B cell (primary cell): ENCODE measurements around the gene SDK1. TPM values are rescaled to one million over a fixed set of nuclear protein-coding genes. Genes with fewer than 3 reads are reported as not detected.

Experiments used
- ATAC-seq: fragments of 200-7000 bp; cut with Tn5 transposase; one replicate; pipeline ENCODE4 v1.10.0; 2021; ENCODE audit warnings: low read depth, mild to moderate bottlenecking, moderate number of reproducible peaks, moderate library complexity
- CTCF ChIA-PET: fragments of 350-600 bp; sonication (Branson Sonifier 250); formaldehyde crosslinking; loops from one replicate; lab custom pipeline; 2021; ENCODE audit warnings: antibody characterized with exemption, inconsistent platforms; lab: Charles Lee
- POLR2A ChIA-PET: fragments of 350-600 bp; sonication (Branson Sonifier 250); formaldehyde crosslinking; loops from one replicate; lab custom pipeline; 2021; ENCODE audit warnings: antibody characterized with exemption; lab: Charles Lee
- DNase-seq: peaks from one replicate; pipeline ENCODE4 v3.0.0; 2013
- H2AFZ ChIP-seq: 2 replicates; pipeline ENCODE4 v1.6.1; 2012; ENCODE audit warnings: mild to moderate bottlenecking, low read depth, low read length; ENCODE audit not compliant: insufficient read depth, poor library complexity, severe bottlenecking
- H3K27ac ChIP-seq, 2 donors: 1 replicate in 1 of 2; 2 replicates in 1 of 2; pipeline ENCODE4 v1.5.1; 2012 to 2013; ENCODE audit warnings: low read length in 2 of 2, mild to moderate bottlenecking in 2 of 2, moderate library complexity in 1 of 2
- H3K27me3 ChIP-seq, 4 experiments: fragments of 200-600 bp in 1 of 4; sonication (generic) in 1 of 4; replicated peaks in 1 of 4; 1 replicate in 2 of 4; 2 replicates in 2 of 4; pipeline versions ENCODE4 v1.6.1 to v1.7.0; 2013 to 2016; ENCODE audit warnings: low read length in 3 of 4, mild to moderate bottlenecking in 2 of 4, mixed read lengths in 1 of 4, moderate library complexity in 1 of 4; ENCODE audit not compliant: insufficient read depth in 4 of 4, control insufficient read depth in 3 of 4; ENCODE audit errors: control extremely low read depth in 1 of 4
- H3K36me3 ChIP-seq, 2 experiments: replicated peaks in 1 of 2; 1 replicate in 1 of 2; 2 replicates in 1 of 2; pipeline versions ENCODE4 v1.6.1 to v1.7.1; 2013; ENCODE audit warnings: low read length in 1 of 2; ENCODE audit not compliant: insufficient read depth in 2 of 2, control insufficient read depth in 1 of 2; ENCODE audit errors: control extremely low read depth in 1 of 2, extremely low read depth in 1 of 2
- H3K4me1 ChIP-seq, 2 donors: fragments of 200-600 bp in 1 of 2; sonication (generic) in 1 of 2; 1 replicate in 1 of 2; 2 replicates in 1 of 2; pipeline versions ENCODE4 v1.5.1 to v1.6.1; 2013 to 2017; ENCODE audit warnings: low read length in 2 of 2; ENCODE audit not compliant: control insufficient read depth in 2 of 2, insufficient read depth in 2 of 2
- H3K4me2 ChIP-seq: replicated peaks from 2 replicates; pipeline ENCODE3; 2012; ENCODE audit warnings: mild to moderate bottlenecking, low read depth, low read length; ENCODE audit not compliant: poor library complexity, severe bottlenecking
- H3K4me3 ChIP-seq, 5 experiments: fragments of 200-600 bp in 1 of 5; sonication (generic) in 1 of 5; 1 replicate in 3 of 5; 2 replicates in 2 of 5; pipeline versions ENCODE4 v1.5.1 to v1.7.0; 2011 to 2016; ENCODE audit warnings: low read length in 4 of 5, mild to moderate bottlenecking in 4 of 5, low read depth in 2 of 5, control low read depth in 1 of 5, moderate library complexity in 1 of 5; ENCODE audit not compliant: insufficient read depth in 1 of 5; ENCODE audit errors: control extremely low read depth in 1 of 5, extremely low read depth in 1 of 5
- H3K79me2 ChIP-seq: fragments of 200-600 bp; sonication (generic); one replicate; pipeline ENCODE4 v1.6.0; 2016; ENCODE audit warnings: low read length; ENCODE audit not compliant: control insufficient read depth, insufficient read depth
- H3K9ac ChIP-seq: fragments of 200-600 bp; sonication (generic); 2 replicates; pipeline ENCODE4 v1.6.1; 2017; ENCODE audit warnings: mild to moderate bottlenecking, low read length, moderate library complexity
- H3K9me3 ChIP-seq, 3 donors: one replicate each; pipeline versions ENCODE4 v1.6.1 to v1.7.1; 2013; ENCODE audit warnings: low read length in 2 of 3; ENCODE audit not compliant: control insufficient read depth in 2 of 3, insufficient read depth in 1 of 3; ENCODE audit errors: control extremely low read depth in 1 of 3
- H4K20me1 ChIP-seq: 2 replicates; pipeline ENCODE4 v1.6.0; 2012; ENCODE audit warnings: mild to moderate bottlenecking, low read length; ENCODE audit not compliant: insufficient read depth, control insufficient read depth, poor library complexity, severe bottlenecking
- H3K27ac Mint-ChIP-seq: one replicate; pipeline ENCODE4 v1.8.0; 2021; ENCODE audit warnings: mixed read lengths
- H3K27me3 Mint-ChIP-seq: one replicate; pipeline ENCODE4 v1.8.0; 2021; ENCODE audit warnings: mixed read lengths
- H3K4me1 Mint-ChIP-seq: one replicate; pipeline ENCODE4 v1.8.0; 2021; ENCODE audit warnings: mixed read lengths
- H3K4me3 Mint-ChIP-seq: one replicate; pipeline ENCODE4 v1.8.0; 2021; ENCODE audit warnings: mixed read lengths
- H3K9me3 Mint-ChIP-seq: one replicate; pipeline ENCODE4 v1.8.0; 2022; ENCODE audit warnings: mixed read lengths; ENCODE audit not compliant: insufficient read depth
- EZH2 ChIP-seq: IDR thresholded peaks from 2 replicates; pipeline ENCODE4 v1.6.1; 2012; ENCODE audit warnings: borderline replicate concordance, low read depth, mild to moderate bottlenecking, moderate library complexity, low read length; ENCODE audit not compliant: insufficient read depth, poor library complexity, severe bottlenecking
- WGBS: methylation state at CpG from one replicate; pipeline ENCODE4 v1.1.5; 2013; ENCODE audit warnings: missing lambda C conversion rate; ENCODE audit not compliant: insufficient coverage; 5-methylcytosine and 5-hydroxymethylcytosine counted together
- intact Hi-C: fragments of 100-400 bp; cut with micrococcal nuclease; formaldehyde crosslinking; loops from one replicate; pipeline ENCODE4 v1.10.0; 2022
- polyA plus RNA-seq: library from polyadenylated mRNA; depleted of rRNA; stranded (reverse); fragments of >200 nt; gene quantifications from 2 replicates; pipeline ENCODE4 v1.2.3, GENCODE V29; 2012
- total RNA-seq, 2 donors: library from RNA; stranded (reverse); fragments of 120-200 nt in 1 of 2; gene quantifications; 1 replicate in 1 of 2; 2 replicates in 1 of 2; pipeline versions ENCODE4 v1.2.3 to v1.2.4, GENCODE V29; 2013 to 2022
- TF ChIP-seq, protein P1 (sequence below): fragments of 200-600 bp; IDR thresholded peaks from one replicate; pipeline ENCODE4 v1.8.0; 2022; ENCODE audit warnings: antibody characterized with exemption, mild to moderate bottlenecking

The SDK1 gene
- total and polyA plus RNA-seq, 2 donors (not counting 1 experiment from before 2014, with no cell fraction given): 0.73 to 2.0 TPM

DNA sequence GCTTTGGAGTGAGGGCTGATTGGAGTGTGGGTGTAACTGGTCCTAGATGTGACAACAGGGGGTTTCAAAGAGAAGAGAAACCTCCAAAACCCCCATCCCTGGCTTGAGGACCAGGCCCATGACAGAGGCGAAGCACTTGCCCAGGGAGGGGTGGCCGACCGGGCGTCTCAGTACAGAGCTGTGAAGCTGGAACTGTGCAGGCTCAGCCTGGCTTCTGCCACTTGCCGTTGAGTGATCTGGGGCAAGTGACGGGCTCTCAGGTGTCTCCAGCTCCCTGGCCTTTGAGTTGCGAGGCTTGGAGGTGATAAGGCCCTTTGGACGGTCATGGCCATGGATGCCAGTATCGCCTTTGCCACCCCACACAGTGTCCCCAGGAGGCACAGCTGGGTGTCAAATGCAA lies 849.7 kb downstream of the SDK1 start:
- no peak overlapping the region for H3K27ac ChIP-seq
- ATAC-seq: no peak
- no peaks in the 10 kb centered on the region for H3K36me3 ChIP-seq
- ChIA-PET POLR2A (no interaction called here), CTCF (no interaction called here)
- DNase-seq: no peak
- H3K9ac ChIP-seq: no peak overlapping the region
- no peak overlapping the region for H3K4me3 Mint-ChIP-seq
- no peak overlapping the region for H3K27ac Mint-ChIP-seq
- H3K4me1 Mint-ChIP-seq: no peaks in the 10 kb centered on the region
- H3K4me2 ChIP-seq: no peak overlapping the region
- intact Hi-C loops: no loop called here
- no peak overlapping the region for H3K4me3 ChIP-seq
- H3K9me3 Mint-ChIP-seq: no peaks in the 10 kb centered on the region
- no peak overlapping the region for H2AFZ ChIP-seq
- H3K9me3 ChIP-seq: no peaks in the 10 kb centered on the region
- no peaks in the 10 kb centered on the region for H3K79me2 ChIP-seq
- TF ChIP-seq, protein P1, sequence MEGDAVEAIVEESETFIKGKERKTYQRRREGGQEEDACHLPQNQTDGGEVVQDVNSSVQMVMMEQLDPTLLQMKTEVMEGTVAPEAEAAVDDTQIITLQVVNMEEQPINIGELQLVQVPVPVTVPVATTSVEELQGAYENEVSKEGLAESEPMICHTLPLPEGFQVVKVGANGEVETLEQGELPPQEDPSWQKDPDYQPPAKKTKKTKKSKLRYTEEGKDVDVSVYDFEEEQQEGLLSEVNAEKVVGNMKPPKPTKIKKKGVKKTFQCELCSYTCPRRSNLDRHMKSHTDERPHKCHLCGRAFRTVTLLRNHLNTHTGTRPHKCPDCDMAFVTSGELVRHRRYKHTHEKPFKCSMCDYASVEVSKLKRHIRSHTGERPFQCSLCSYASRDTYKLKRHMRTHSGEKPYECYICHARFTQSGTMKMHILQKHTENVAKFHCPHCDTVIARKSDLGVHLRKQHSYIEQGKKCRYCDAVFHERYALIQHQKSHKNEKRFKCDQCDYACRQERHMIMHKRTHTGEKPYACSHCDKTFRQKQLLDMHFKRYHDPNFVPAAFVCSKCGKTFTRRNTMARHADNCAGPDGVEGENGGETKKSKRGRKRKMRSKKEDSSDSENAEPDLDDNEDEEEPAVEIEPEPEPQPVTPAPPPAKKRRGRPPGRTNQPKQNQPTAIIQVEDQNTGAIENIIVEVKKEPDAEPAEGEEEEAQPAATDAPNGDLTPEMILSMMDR: no peak
- no peak for TF ChIP-seq EZH2
- peaks cover 0 to 2% (median 0%) of the 10 kb centered on the region in 4 experiments for H3K27me3 ChIP-seq
- H4K20me1 ChIP-seq: no peaks in the 10 kb centered on the region
- no peaks in the 10 kb centered on the region for H3K4me1 ChIP-seq
- peaks cover 12% of the 10 kb centered on the region for H3K27me3 Mint-ChIP-seq
- WGBS: 92% methylated on average over 9 of the region's 9 CpGs

DNA sequence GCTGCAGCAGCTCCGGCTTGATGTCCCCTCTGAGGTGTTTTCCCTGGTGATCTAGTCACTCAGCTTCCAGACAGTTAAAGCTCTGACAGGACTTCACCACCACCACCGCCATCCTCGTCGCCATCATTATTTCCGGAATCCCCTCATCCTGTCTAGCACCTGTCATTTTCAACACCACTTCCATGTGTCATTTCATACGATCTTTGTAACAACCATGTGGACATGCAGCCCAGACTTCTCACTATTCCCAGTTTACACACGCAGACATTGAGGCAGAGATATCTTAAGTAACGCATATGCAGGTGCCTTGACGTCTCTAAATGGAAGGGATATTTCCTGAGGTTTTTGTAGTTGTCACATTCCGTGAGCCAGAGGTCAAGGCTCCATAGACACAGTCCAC lies 850.5 kb downstream of the SDK1 start:
- no peaks in the 10 kb centered on the region for H3K9me3 ChIP-seq
- ATAC-seq (no peak), DNase-seq (no peak)
- no peak overlapping the region for H3K4me3 ChIP-seq
- WGBS: 94% methylated on average over 6 of the region's 10 CpGs
- Mint-ChIP-seq H3K4me1 (no peaks in the 10 kb centered on the region), H3K27me3 (peaks cover 7% of the 10 kb centered on the region), H3K9me3 (no peaks in the 10 kb centered on the region), H3K4me3 (no peak overlapping the region), H3K27ac (no peak overlapping the region)
- TF ChIP-seq EZH2: no peak
- TF ChIP-seq, protein P1: no peak
- no peak overlapping the region for H3K4me2 ChIP-seq
- H3K27me3 ChIP-seq: peaks cover 0 to 2% (median 0%) of the 10 kb centered on the region in 4 experiments
- H2AFZ ChIP-seq: no peak overlapping the region
- intact Hi-C loops: no loop called here
- no peaks in the 10 kb centered on the region for H3K36me3 ChIP-seq
- H3K4me1 ChIP-seq: no peaks in the 10 kb centered on the region
- H3K9ac ChIP-seq: no peak overlapping the region
- no peak overlapping the region for H3K27ac ChIP-seq
- ChIA-PET CTCF (no interaction called here), POLR2A (no interaction called here)
- no peaks in the 10 kb centered on the region for H3K79me2 ChIP-seq
- no peaks in the 10 kb centered on the region for H4K20me1 ChIP-seq
